GM19043 (cell line): ENCODE measurements around the gene TPPP2.

ENCODE experiments used
- ATAC-seq: cut with Tn5 transposase; IDR thresholded peaks from one replicate; pipeline ENCODE4 v1.9.1; 2021; ENCODE audit warnings: low read depth; ENCODE audit not compliant: unreplicated experiment

The TPPP2 gene

GRCh38 chr14:21073921-21074320 lies 43.9 kb downstream of the TPPP2 start:
- ATAC-seq = no peak

GRCh38 chr14:21074398-21075272 lies 44.6 kb downstream of the TPPP2 start:
- ATAC-seq = no peak

- no peak for ATAC-seq
These were observed 45.9 kb downstream of the TPPP2 start for GRCh38 chr14:21075719-21076437.

- no peak for ATAC-seq
These were observed 47.7 kb downstream of the TPPP2 start for GRCh38 chr14:21077672-21078071.

- no peak for ATAC-seq
These were observed 48.3 kb downstream of the TPPP2 start for GRCh38 chr14:21078287-21078686.

- ATAC-seq = no peak
These were observed 48.7 kb downstream of the TPPP2 start for GRCh38 chr14:21078726-21079125.

GRCh38 chr14:21081521-21082142 lies 51.6 kb downstream of the TPPP2 start:
- ATAC-seq = no peak
